ENCODE data around the gene VCPKMT.

VCPKMT gene

DNA sequence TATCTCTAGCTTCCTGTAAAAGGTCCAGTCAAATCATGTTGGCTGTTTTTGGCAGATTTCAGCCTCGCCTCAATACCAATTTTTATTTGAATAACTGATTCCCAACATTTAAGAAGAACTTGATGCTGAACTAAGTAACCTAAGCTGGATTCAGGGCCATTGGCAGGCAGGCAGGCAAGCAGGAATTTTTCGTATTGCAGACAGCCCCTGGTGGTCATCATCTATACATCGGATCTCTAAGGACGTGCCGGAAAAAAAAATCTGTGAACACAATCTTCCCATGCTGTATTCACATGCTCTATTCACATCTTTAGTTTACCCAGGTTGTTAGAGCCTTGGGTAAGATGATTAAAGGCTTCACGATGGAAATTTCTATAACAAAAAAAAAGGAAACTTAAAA is 7.0 kb downstream of the VCPKMT start:
- in situ Hi-C loops (cut with HindIII; ENCODE audit: low sequenced_read_pairs) = no loop called here
- TF ChIP-seq, protein P1, sequence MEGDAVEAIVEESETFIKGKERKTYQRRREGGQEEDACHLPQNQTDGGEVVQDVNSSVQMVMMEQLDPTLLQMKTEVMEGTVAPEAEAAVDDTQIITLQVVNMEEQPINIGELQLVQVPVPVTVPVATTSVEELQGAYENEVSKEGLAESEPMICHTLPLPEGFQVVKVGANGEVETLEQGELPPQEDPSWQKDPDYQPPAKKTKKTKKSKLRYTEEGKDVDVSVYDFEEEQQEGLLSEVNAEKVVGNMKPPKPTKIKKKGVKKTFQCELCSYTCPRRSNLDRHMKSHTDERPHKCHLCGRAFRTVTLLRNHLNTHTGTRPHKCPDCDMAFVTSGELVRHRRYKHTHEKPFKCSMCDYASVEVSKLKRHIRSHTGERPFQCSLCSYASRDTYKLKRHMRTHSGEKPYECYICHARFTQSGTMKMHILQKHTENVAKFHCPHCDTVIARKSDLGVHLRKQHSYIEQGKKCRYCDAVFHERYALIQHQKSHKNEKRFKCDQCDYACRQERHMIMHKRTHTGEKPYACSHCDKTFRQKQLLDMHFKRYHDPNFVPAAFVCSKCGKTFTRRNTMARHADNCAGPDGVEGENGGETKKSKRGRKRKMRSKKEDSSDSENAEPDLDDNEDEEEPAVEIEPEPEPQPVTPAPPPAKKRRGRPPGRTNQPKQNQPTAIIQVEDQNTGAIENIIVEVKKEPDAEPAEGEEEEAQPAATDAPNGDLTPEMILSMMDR (IDR thresholded peaks at IDR 0.05; ENCODE audit: low read depth, low read length) = peak; percentile 50
- DNase-seq (ENCODE audit: low read depth, low spot score) = peak; percentile 22
- H3K4me3 ChIP-seq (ENCODE audit: low read depth, low read length) = no peak overlapping the region

DNA sequence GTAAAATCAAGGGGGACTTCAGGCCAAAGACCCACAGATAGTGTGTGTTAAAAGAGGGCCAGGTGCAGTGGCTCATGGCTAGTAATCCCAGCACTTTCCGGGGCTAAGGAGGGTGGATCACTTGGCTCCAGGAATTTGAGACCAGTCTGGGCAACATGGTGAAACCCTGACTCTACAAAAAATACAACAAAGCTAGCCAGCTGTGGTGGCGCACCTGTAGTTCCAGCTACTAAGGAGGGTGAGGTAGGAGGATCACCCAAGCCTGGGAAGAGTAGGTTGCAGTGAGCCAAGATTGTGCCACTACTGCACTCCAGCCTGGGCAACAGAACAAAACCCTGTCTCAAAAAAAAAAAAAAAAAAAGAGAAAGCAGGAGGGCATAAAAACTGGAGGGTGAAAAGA is 8.5 kb downstream of the VCPKMT start:
- in situ Hi-C loops (cut with HindIII; ENCODE audit: low sequenced_read_pairs) = no loop called here
- no peak overlapping the region for H3K4me3 ChIP-seq (ENCODE audit: low read depth, low read length)
- TF ChIP-seq, protein P1 (IDR thresholded peaks at IDR 0.05; ENCODE audit: low read depth, low read length) = no peak
- no peak for DNase-seq (ENCODE audit: low read depth, low spot score)

DNA sequence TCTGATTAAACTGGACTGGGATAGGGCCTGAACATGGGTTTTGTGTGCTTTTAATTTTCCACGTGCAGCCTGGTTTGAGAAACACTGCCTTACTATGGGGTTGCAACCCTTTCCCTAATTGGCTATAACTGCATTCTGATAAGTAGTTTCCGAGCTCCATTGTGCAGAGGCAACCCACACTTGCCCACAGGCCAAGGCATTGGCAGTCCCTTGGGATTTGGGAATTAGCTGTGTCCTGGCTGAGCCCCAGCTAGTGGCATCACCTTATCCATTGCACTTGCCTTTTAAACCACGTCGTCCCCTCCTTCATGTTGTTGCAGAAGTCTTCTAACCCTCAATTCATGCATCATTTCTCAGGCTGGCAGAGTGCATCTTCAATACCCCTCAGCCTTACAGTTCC is 10.2 kb downstream of the VCPKMT start:
- DNase-seq (ENCODE audit: low read depth, low spot score) = no peak
- TF ChIP-seq, protein P1 (IDR thresholded peaks at IDR 0.05; ENCODE audit: low read depth, low read length) = no peak
- in situ Hi-C loops (cut with HindIII; ENCODE audit: low sequenced_read_pairs) = no loop called here
- H3K4me3 ChIP-seq (ENCODE audit: low read depth, low read length) = no peak overlapping the region

DNA sequence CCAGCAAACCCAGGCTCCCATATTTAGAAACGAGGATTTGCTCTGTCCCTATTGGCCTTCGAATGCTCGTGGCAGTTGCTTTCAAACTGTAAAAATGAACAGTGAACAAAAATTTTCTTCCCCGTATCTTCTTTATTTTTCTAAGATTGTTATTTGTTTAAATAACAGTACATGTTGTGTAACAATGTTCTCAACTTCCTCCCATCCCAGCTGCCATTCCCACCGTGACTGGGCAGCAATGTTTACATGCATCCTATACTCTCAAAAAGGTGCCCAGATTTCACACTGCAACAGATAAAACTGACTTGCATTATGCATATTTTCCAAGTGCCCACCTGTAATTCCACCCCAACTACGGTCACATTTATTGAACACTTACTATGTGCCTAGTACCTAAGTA is 12.8 kb downstream of the VCPKMT start:
- no peak for DNase-seq (ENCODE audit: low read depth, low spot score)
- no peak overlapping the region for H3K4me3 ChIP-seq (ENCODE audit: low read depth, low read length)
- TF ChIP-seq, protein P1 (IDR thresholded peaks at IDR 0.05; ENCODE audit: low read depth, low read length) = no peak
- in situ Hi-C loops (cut with HindIII; ENCODE audit: low sequenced_read_pairs) = no loop called here

DNA sequence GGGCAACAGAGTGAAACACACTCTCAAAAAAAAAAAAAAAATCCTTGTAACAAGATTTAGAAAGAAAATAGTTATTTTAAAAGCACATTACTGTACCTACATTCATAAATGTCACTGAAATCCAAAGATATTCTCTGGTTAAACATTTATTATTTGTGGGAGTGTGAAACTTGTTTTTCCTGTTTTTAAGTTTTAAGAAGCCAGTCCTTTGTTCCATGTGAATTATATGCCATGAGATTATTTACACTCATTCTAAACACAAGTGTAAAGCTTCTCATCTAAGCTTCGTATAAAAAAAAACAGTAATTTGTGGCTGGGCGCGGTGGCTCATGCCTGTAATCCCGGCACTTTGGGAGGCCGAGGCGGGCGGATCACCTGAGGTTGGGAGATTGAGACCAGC is 15.0 kb downstream of the VCPKMT start:
- DNase-seq (ENCODE audit: low read depth, low spot score) = no peak
- TF ChIP-seq, protein P1 (IDR thresholded peaks at IDR 0.05; ENCODE audit: low read depth, low read length) = no peak
- in situ Hi-C loops (cut with HindIII; ENCODE audit: low sequenced_read_pairs) = no loop called here
- H3K4me3 ChIP-seq (ENCODE audit: low read depth, low read length) = no peak overlapping the region

DNA sequence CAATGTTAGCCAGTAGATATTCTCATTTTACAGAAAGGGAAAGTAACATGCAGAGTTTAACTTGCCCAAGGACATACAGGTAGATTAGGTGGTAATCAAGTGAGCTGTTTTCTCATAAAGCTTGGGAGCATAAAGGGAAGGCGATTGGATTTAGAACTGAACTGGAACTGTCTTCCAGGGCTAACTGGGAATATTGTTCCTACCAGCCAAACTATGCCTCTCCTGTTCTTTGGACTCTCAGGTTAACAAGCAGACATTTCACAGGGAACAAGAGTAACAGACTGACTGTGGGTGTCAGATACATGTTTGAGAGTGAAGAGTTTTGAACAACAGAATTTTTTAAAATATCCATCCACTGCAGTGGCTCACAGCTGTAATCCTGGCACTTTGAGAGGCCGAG is 15.6 kb downstream of the VCPKMT start:
- DNase-seq (ENCODE audit: low read depth, low spot score) = no peak
- TF ChIP-seq, protein P1 (IDR thresholded peaks at IDR 0.05; ENCODE audit: low read depth, low read length) = no peak
- in situ Hi-C loops (cut with HindIII; ENCODE audit: low sequenced_read_pairs) = no loop called here
- no peak overlapping the region for H3K4me3 ChIP-seq (ENCODE audit: low read depth, low read length)

DNA sequence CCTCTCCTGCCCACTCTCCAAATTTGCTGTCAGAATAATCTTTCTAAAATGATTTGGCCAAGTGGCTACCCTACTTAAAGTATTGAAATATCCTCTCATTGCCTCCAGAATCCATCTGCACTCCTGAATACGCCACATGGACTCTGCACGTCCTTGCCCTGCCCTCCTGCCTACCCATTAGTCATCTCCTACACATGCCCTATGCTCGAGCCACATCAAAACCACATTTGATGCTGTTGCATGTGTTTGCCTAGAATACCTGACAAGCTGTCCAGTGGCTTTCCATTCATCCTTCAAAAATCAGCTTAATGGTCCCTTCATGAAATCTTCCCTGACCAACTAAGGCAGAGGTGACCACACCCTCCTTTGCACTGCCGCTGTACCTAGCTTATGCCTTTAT is 17.0 kb downstream of the VCPKMT start:
- in situ Hi-C loops (cut with HindIII; ENCODE audit: low sequenced_read_pairs) = no loop called here
- peak; percentile 5 for DNase-seq (ENCODE audit: low read depth, low spot score)
- H3K4me3 ChIP-seq (ENCODE audit: low read depth, low read length) = no peak overlapping the region
- TF ChIP-seq, protein P1 (IDR thresholded peaks at IDR 0.05; ENCODE audit: low read depth, low read length) = no peak

Data from astrocyte of the spinal cord (primary cell).